ENCODE results near the gene PREX1. TPM values are rescaled to one million over a fixed set of nuclear protein-coding genes. Genes with fewer than 3 reads are reported as not detected.

The PREX1 gene
- total RNA-seq, 1 experiment from 2014 or later, result not detected

DNA sequence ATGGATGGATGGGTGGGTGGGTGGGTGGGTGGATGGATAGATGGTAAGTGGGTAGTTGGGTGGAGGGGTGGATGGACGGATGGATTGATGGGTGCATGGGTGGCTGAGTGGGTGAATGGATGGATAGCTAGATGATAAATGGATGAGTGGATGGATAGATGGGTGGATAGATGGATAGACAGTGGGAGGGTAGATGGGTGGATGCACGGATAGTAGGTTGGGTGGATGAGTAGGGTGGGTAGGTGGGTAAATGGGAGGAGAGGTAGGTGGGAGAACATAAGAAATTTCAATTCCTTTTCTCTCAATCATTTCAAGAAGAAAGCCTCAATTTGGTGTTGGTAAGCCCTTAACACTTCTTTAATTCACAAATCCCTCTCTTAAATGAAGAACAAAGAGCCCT, 186.9 kb downstream of the PREX1 start:
- Mint-ChIP-seq H3K27me3 (ENCODE audit: insufficient read depth, unreplicated experiment) (peaks cover 35% of the 10 kb centered on the region), H3K9me3 (ENCODE audit: unreplicated experiment) (no peaks in the 10 kb centered on the region), H3K27ac (ENCODE audit: low read depth, unreplicated experiment) (no peak overlapping the region), H3K36me3 (ENCODE audit: insufficient read depth, unreplicated experiment) (no peaks in the 10 kb centered on the region), H3K4me1 (ENCODE audit: insufficient read depth, unreplicated experiment) (no peaks in the 10 kb centered on the region), H3K4me3 (ENCODE audit: unreplicated experiment) (no peak overlapping the region)
- DNase-seq (ENCODE audit: unreplicated experiment), result no peak
- ChIA-PET CTCF (interaction anchor here (0.6 to 2.6 kb wide), 2 partner anchors 19 to 265 kb away, joined by 3 to 10 read pairs; no protein-coding TSS in a partner anchor), POLR2A (no interaction called here)
- TF ChIP-seq, protein P1, sequence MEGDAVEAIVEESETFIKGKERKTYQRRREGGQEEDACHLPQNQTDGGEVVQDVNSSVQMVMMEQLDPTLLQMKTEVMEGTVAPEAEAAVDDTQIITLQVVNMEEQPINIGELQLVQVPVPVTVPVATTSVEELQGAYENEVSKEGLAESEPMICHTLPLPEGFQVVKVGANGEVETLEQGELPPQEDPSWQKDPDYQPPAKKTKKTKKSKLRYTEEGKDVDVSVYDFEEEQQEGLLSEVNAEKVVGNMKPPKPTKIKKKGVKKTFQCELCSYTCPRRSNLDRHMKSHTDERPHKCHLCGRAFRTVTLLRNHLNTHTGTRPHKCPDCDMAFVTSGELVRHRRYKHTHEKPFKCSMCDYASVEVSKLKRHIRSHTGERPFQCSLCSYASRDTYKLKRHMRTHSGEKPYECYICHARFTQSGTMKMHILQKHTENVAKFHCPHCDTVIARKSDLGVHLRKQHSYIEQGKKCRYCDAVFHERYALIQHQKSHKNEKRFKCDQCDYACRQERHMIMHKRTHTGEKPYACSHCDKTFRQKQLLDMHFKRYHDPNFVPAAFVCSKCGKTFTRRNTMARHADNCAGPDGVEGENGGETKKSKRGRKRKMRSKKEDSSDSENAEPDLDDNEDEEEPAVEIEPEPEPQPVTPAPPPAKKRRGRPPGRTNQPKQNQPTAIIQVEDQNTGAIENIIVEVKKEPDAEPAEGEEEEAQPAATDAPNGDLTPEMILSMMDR (IDR thresholded peaks at IDR 0.05; ENCODE audit: unreplicated experiment), result no peak
- intact Hi-C loops (cut with micrococcal nuclease), result no loop called here
- no TSS peak for BruUV-seq (replicated peaks)

DNA sequence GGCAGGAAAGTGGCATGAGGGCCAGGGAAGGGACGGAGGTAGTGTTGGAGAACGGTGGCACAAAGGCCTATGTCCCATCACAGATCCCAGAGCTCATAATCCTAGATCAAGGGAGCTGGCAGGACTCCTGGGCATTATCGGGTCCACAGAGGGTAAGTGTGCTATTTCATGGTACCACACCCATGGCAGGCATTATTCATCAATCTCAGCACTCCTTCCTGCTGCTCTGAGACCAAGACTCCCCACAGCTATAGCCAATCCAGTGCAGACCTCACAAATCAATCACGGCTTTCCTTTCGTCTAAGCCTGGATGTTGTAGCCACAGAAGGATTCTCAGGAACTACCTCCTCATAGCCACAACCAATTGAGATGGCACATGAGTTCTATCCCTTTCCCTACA, 187.9 kb downstream of the PREX1 start:
- TF ChIP-seq, protein P1 (IDR thresholded peaks at IDR 0.05; ENCODE audit: unreplicated experiment), result no peak
- ChIA-PET POLR2A (no interaction called here), CTCF (interaction anchor here (1.1 kb wide), 1 partner anchor 265 kb away, joined by 5 read pairs; no protein-coding TSS in a partner anchor)
- intact Hi-C loops (cut with micrococcal nuclease), result loop anchor here (5.0 to 10.0 kb wide), 2 partner anchors 267 to 575 kb away; partner anchors contain the start of gene DDX27
- BruUV-seq (replicated peaks), result no TSS peak
- Mint-ChIP-seq H3K36me3 (ENCODE audit: insufficient read depth, unreplicated experiment) (no peaks in the 10 kb centered on the region), H3K4me1 (ENCODE audit: insufficient read depth, unreplicated experiment) (no peaks in the 10 kb centered on the region), H3K27me3 (ENCODE audit: insufficient read depth, unreplicated experiment) (peaks cover 33% of the 10 kb centered on the region), H3K4me3 (ENCODE audit: unreplicated experiment) (no peak overlapping the region), H3K27ac (ENCODE audit: low read depth, unreplicated experiment) (no peak overlapping the region), H3K9me3 (ENCODE audit: unreplicated experiment) (no peaks in the 10 kb centered on the region)
- DNase-seq (ENCODE audit: unreplicated experiment), result no peak

- no TSS peak for BruUV-seq (replicated peaks)
- CTCF ChIA-PET, result interaction anchor here (0.6 to 1.2 kb wide), 3 partner anchors 19 to 921 kb away, joined by 3 to 7 read pairs (median 4); no protein-coding TSS in a partner anchor
- no peak overlapping the region for H3K4me3 Mint-ChIP-seq (ENCODE audit: unreplicated experiment)
- no peaks in the 10 kb centered on the region for H3K4me1 Mint-ChIP-seq (ENCODE audit: insufficient read depth, unreplicated experiment)
- no peak overlapping the region for H3K27ac Mint-ChIP-seq (ENCODE audit: low read depth, unreplicated experiment)
- no peaks in the 10 kb centered on the region for H3K9me3 Mint-ChIP-seq (ENCODE audit: unreplicated experiment)
- TF ChIP-seq, protein P1 (IDR thresholded peaks at IDR 0.05; ENCODE audit: unreplicated experiment), result no peak
- intact Hi-C loops (cut with micrococcal nuclease), result loop anchor here (5.0 to 10.0 kb wide), 2 partner anchors 269 to 576 kb away; partner anchors contain the start of gene DDX27
- POLR2A ChIA-PET, result no interaction called here
- peaks cover 38% of the 10 kb centered on the region for H3K27me3 Mint-ChIP-seq (ENCODE audit: insufficient read depth, unreplicated experiment)
- H3K36me3 Mint-ChIP-seq (ENCODE audit: insufficient read depth, unreplicated experiment), result no peaks in the 10 kb centered on the region
- peak; percentile 40 for DNase-seq (ENCODE audit: unreplicated experiment)
Observed at GRCh38 chr20:48638546-48638945, 189.3 kb downstream of the PREX1 start.

DNA sequence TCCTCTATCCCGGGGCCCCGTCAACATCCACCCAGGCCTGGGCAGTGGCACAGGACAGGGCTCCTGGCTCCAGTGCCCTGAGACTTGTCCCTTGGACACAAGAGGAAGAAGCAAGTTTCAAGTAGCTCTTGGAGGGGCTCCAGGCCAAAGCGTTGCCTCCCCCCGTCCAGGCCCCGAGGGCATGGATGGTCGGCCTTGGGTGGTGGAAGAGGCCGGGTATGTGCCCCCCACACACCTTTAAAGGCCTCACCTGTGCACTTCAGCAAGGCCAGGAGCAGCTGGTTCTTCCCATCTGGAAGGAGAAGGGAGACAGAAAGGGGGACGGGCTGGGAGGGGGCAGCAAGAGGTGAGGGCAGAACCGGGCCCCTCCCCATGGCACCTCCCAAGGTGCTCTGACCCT, 190.3 kb downstream of the PREX1 start:
- Mint-ChIP-seq H3K4me3 (ENCODE audit: unreplicated experiment) (no peak overlapping the region), H3K36me3 (ENCODE audit: insufficient read depth, unreplicated experiment) (no peaks in the 10 kb centered on the region), H3K27me3 (ENCODE audit: insufficient read depth, unreplicated experiment) (peaks cover 41% of the 10 kb centered on the region), H3K4me1 (ENCODE audit: insufficient read depth, unreplicated experiment) (no peaks in the 10 kb centered on the region), H3K9me3 (ENCODE audit: unreplicated experiment) (no peaks in the 10 kb centered on the region), H3K27ac (ENCODE audit: low read depth, unreplicated experiment) (no peak overlapping the region)
- ChIA-PET POLR2A (no interaction called here), CTCF (interaction anchor here (0.5 to 1.5 kb wide), 6 partner anchors 9 to 934 kb away, joined by 3 to 5 read pairs (median 4); no protein-coding TSS in a partner anchor)
- intact Hi-C loops (cut with micrococcal nuclease), result loop anchor here (5.0 to 10.0 kb wide), 2 partner anchors 270 to 577 kb away; partner anchors contain the start of gene DDX27
- no TSS peak for BruUV-seq (replicated peaks)
- no peak for DNase-seq (ENCODE audit: unreplicated experiment)
- TF ChIP-seq, protein P1 (IDR thresholded peaks at IDR 0.05; ENCODE audit: unreplicated experiment), result no peak
